UCSD-AML1 (cell line): Measurements from ENCODE around the gene FRY.
"Not testable (repeated sequence)": the region's sequence is repeated elsewhere in the genome, so short reads cannot be mapped to it uniquely, and the experiment has no call there.

Source experiments
- DNase-seq: peaks from one replicate; lab custom pipeline; 2025; ENCODE audit not compliant: unreplicated experiment; lab: John Stamatoyannopoulos, UW

Gene FRY

DNA sequence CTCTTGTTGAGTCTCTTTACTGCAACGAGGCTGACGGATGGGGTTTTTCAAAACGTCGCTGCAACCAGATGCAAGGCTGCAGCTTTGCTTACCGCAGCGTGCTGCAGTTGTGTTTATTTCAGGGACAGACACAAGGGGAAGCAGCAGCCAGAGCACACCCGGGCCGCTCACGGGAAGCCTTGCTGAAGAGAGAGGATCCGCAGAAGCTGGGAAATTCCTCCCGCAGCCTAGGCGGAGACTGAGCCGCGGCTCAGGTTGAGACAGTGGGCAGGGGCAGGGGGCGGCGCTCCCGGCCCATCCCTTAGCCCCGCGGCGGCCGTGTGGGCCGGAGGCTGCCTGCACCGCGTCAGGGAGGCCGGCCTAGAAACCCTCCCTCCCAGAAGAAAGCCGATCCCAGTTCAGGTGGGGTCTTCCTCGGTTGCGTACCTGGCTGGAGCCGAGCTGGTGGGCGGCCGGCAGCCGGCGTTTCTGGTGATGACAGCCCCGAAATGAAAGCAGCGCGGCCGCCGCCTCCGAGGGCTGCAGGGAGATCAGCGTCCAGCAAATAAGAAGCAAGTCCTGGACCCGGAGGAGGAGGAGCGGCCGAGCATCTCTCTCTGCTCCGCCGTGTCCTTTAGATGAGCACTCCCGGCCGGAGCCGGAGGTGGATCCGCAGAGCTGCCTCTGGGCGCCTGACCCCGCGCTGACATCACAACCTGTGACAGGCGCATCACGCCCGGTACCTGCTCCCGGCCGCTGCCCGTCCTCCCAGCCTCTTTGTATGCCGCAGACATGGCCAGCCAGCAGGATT lies at the start of gene FRY:
Gene FRY (plus strand): TSS at position 750 of the 790 bp plus-strand sequence. CDS start 22 bp downstream, at position 772.
- peak; percentile 69 for DNase-seq

DNA sequence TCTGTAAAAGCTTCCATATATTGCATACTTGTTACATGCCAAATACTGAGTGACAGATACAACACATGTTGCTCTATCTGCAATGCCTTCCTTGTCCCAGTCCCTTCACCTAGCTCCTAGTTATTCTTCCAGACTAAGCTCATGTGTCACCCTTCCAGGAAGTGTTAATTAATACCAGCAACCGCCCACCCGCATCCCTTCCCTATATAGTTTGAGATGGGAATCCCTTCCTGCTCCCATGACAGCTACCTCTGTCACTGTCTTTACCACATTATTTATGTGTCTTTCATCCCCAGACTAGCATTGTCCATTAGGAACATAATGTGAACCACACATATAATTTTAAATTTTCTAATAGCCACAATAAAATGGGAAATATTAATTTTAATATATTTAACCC lies 49.5 kb upstream of the FRY start:
- no peak for DNase-seq

DNA sequence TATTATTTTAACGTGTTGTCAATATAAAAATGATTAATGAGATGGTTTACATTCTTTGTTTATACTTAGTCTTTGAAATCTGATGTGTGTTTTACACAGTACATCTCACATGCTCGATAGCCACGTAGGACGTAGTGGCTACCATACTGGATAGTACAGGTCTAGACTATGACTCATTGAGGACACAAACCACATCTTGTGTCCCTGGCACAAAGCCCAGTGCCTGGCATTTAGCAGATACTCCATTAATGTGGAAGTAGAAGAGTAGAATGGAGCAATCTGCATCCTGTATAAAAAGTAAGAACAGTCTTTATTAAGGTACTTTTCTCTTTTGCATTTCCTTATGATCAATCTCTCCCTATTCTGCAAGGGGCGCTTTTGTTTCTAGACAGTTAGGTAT lies 49.0 kb upstream of the FRY start:
- peak; percentile 44 for DNase-seq

DNA sequence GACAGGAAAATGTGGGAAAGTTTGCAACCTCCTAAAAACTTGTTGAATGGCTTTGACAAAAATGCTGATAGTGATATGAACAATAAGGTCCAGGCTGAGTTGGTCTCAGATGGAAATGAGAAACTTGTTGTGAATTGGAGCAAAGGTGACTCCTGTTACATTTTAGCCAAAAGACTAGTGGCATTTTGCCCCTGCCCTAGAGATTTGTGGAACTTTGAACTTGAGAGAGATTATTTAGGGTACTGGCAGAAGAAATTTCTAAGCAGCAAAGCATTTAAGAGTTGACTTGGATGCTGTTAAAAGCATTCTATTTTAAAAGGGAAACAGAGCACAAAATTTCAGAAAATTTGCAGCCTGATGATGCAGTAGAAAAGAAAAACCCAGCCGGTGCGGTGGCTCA lies 47.9 kb upstream of the FRY start:
- DNase-seq = not testable (repeated sequence)

DNA sequence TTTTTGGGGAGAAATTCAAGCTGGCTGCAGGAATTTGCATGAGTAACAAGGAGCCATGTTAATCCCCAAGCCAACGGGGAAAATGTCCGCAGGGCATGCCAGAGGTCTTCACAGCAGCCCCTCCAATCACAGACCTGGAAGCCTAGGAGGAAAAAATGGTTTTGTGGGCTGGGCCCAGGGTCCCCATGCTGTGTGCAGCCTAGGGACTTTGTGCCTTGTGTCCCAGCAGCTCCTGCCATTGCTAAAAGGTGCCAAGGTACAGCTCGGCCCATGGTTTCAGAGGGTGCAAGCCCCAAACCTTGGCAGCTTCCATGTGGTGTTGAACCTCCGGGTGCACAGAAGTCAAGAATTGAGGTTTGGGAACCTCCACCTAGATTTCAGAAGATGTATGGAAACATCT lies 47.2 kb upstream of the FRY start:
- not testable (repeated sequence) for DNase-seq

DNA sequence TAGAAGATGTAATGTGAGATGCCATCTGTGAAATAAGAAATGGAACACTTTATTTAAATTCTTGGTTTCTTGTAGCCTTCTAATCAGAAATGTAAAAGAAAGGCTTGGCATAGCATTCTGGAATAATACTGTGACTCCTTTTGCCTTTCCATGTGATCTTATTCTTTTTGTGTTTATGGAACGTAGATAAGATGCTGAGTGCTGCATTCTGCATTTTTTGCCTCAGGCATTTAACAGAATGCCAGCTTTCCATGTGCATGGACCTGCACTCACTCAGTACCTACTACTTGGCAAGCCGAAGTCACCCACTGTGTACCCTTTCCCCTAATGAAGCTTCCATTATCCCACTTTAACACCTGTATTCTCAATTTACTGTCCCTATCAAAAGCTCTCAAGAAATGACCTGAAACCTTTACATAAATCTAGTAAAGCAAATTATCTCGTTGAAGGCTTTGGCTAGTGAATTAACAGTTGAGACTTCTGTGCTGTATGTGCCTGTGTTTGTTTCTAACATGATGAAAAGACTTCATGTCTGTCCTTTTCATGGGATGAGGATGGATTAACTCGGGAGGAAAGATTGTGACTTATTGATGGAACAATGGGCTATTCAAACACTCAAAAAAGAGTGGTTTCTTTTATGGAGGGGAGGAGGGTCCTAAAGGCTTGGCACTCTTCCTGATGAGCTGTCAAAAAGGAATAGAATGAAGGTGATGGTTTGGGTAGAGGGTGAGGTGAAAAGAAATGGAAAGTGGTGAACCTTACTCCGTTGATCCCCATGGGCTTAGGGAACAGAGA lies 44.7 kb upstream of the FRY start:
- no peak for DNase-seq

DNA sequence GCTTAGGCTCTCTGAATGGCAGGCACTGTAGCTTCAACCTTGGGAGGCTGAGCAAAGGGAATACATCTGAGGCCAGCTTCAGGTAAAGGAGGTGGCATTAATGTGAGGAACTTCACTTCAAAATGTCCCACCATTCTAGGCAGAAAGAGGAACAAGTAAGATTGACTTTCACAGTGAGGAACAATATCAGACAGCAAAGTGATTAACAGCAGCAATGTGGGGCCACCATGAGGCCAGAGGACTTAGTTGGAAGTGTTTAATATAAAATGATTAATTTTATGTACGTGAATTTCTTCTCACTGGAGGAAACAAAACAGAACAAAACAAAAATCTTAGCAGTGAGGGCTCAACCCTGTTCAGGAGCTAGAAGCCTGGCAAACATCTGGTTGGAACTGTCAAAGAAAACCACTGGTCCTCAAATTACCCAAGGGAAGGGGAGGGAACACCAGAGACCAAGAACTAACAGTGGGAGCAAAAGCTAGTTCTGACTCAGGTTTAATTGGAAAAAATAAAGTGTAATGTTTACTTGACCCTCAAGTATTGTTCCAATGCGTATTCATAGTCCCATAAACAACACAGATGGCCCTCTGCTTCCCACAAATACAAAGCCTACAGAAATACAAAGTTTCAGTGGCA lies 43.9 kb upstream of the FRY start:
- no peak for DNase-seq

DNA sequence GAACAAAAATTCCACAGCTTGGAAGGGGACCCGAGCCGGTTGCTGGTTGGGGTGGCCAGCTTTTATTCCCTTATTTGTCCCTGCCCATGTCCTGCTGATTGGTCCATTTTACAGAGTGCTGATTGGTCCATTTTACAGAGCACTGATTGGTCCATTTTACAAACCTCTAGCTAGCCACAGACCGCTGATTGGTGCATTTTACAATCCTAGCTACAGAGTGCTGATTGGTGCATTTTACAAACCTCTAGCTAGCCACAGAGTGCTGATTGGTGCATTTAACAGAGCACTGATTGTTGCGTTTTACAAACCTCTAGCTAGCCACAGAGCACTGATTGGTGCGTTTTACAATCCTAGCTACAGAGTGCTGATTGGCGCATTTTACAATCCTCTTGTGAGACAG lies 37.2 kb upstream of the FRY start:
- DNase-seq = not testable (repeated sequence)

DNA sequence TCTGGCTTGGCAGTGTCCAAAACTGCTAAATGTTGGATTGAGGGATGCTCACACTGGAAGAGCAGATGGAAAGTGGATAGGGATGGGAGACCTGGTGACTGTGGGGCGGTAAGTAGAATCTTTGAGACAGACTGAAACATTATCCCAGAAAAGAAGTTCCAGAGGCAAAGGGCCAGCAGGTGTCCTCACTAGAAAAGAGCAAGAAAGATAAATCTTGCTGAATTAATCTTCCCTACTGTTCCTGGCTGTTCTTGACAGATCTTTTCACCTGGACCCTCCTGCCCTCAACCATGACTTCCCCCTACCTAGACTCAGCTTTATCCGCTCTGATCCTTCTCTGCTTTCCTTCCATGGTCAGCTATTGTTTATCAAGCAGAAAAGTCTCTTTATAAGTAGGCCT lies 35.0 kb upstream of the FRY start:
- no peak for DNase-seq

DNA sequence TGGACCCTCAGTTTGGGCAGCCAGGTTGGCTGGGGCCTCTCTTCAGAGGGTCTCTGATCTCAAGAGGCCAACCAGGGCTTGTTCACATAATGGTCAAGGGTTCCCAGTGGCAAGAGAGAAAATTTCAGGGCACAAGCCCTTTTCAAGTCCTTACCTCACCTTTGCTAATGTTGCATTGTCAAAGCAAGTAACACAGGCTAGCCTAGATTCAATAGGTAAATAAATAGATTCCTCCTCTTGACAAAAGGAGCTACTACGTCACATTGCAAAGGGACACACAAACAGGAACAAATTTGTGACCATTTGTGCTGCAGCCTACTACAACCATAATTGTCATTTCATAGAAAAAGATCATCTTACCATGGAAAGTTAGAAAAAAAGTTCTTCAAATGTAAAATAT lies 33.9 kb upstream of the FRY start:
- no peak for DNase-seq

DNA sequence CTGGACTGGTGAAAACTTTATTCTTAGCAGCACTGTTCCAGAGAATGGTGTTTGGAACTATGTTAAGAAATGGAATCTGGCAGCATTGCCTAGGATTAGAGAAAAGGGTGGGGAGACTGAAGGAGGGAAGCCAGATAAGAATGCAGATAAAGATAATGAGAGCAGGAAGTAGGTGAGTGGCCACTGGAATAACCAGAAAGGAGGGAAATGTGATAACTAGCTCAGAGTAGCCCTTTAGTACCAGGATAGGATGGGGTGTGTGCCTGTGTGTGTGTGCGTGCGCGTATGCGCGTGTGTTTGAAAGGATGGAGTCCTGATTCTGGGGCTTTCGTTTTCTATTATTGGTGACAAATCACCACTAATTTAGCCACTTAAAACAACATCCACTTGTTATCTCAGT lies 33.4 kb upstream of the FRY start:
- DNase-seq = no peak

DNA sequence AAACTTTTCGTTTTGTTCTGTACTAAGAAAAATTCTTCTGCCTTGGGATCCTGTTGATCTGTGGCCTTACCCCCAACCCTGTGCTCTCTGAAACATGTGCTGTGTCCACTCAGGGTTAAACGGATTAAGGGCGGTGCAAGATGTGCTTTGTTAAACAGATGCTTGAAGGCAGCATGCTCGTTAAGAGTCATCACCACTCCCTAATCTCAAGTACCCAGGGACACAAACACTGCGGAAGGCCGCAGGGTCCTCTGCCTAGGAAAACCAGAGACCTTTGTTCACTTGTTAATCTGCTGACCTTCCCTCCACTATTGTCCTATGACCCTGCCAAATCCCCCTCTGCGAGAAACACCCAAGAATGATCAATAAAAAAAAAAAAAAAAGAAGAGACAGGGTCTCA lies 30.8 kb upstream of the FRY start:
- DNase-seq = not testable (repeated sequence)

DNA sequence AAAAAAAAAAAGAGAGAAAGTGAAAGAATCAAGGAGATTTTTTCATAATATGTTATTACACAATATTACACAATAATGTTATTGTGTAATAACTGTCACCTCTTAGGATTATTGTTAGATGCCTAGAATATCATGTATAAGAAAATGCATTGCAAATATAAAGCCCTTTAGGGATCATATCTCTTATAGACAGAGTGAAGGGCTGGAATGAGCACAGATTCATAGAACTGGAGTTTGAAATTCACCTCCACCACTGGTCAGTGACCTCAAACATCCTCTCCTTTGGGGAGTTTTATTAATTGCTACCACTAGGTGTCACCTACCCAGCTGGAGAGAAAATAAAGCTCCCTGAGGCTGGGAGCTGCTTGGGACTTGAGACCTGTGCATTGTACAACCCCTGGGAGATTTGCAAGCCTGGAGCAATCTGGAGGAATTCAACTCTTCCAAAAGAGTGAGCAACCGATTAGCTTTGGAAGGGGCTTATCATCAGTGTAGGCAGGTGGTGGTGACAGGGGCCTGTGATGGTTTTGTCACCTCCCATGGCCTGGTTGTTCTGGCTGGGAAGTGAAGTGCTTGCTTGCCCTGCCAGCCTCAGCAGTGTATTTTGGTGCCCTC lies 30.3 kb upstream of the FRY start:
- DNase-seq = peak; percentile 17

DNA sequence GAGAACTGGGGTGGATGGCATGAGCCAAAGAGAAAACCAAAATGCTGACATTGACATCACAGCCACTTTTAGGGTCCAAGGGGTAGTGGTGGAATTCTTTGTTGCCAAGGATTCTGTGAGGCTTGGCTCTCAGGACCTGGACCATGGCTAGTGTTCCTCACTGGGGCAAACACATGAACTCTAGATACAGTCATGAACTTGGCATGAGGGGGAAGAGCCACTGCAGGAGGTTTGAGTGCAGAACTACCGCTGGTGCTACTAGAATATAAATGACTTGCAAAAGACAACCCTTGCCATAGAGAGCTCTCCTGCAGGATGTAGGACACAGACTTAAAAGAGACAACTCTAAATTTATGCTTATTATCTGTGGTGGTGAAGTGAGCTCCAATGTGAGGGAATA lies 29.8 kb upstream of the FRY start:
- DNase-seq = no peak

DNA sequence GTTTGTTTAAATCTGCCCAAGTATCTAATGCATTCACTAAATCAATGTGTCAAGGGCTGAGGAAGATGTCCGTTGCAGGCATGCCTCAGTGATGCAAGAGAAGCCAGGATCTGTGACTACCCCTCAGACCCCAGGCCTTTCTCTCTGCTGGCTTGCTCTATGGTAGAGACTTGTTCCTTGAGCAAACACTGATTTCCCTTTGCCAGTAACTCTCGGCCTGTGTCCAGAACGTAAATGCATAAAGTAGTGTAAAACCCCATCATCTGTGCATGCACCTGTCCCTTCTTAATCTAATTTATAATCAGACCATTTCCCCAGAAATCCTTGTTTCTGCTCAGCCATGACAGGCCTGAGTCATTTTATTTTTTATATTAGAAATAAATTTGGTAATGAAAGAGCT lies 28.7 kb upstream of the FRY start:
- no peak for DNase-seq

DNA sequence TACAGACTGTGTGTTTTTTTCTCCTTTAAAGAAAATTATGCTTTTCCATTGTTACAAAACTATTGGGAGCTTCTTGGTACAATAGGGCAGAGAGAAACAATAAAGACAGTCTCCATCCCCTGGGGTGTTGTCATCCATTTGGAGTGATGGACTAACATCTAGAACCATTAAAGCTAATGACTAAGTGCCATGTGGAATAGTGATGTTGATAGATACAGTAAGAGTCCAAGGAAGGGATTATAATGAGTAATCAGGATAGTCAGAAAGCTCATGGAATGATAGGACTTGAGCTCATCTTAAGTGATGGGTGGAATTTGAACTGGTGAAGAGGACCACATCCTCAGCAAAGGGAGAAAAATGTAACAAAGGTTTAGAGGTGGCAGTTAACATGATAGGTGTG lies 24.1 kb upstream of the FRY start:
- no peak for DNase-seq

DNA sequence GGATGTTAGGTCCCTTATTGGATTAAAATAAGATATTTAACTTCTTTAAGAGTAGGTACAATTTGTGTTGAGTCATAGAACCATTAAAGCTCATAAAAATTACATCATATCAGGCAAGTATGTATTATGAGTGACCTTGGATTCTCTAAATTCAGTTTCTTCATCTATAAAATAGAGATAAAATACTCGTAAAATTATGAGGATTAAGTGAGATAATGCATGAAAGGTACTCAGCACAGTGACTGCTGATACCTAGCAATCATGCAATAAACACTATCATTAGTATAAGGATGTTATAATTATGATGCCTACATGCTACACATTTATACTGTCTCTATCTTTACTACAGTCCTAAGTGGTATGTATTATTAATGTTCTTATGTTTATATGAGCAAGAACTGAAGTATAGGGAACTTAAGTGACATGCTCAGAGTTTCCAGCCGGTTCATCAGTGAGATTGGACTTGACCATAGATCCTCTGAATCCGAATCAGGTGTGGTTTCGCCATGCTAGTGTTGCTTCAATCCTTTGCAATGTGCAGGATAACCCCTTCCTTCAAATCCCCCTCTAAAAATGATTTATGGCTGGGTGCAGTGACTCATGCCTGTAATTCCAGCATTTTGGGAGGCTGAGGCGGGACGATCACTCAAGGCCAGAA lies 22.9 kb upstream of the FRY start:
- DNase-seq = no peak

DNA sequence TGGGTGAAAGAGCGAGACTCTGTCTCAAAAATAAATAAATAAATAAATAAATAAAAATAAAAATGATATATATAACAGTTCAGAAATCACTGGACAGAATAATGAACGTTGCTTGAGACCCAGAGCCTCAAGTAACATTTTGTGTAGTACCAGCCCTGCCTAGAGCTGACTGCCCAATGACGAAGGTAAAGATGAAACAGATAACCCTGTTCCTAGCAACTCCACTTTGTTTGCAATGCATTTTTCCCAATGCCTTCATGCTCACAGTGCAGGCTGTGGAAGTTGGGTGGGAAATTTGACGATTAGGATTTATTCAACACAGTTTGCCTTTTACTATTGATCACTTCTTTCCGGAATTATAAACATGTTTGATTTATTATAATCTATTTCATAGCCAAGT lies 22.2 kb upstream of the FRY start:
- no peak for DNase-seq

DNA sequence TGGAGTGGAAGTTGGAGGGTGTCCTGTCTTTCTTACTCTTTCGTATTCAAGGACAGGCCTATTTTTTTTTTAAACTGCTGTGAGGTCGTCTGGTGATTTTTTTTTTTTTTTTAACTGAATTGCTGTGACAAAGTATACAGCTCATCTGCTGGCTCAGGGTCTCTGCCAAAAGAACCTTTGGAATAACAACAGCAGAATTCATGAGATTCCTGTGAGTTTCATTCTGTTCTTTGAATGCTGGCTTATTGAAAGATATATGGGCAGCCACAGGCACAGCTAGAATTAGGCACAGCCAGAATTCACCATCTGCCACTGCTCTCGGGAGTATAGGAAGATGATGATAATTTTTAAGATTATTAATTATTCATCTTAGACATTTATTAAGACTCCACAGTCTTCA lies 21.4 kb upstream of the FRY start:
- no peak for DNase-seq

DNA sequence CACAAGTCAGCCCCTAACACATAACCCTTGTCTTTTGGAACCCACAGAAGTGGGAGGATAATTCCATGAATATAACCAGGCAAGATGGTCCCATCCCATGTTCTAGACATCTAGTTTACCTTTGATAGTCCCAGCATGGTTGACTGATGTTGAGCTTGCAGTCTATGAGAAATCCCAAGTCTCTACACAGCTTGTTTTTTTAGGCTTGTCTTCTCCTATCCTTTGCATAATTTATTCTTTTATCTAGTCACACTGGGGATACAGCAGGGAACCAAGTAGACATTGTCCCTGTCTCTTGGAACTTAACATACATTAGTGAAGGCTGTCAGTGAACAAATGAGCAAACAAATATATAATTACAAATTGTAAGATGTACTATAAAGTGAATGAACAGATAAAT lies 19.6 kb upstream of the FRY start:
- no peak for DNase-seq

DNA sequence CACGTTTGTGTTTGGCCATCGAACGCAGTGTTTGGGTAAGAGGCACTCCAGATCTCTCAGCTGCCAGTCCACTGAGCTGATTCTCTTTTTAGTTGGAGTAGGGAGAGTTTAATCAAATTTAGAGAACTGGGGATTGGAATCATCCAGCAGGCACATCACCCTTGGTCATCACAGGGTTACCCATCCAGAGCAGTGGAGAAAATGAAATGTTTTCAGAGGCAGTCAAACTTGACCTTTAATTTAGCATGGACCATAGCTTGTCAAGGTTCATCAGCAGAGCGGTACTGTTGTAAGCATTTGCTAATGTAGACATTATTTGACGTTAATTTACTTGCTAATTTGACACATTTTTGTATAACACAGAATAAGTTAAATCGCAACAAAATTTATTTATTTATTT lies 18.4 kb upstream of the FRY start:
- DNase-seq = no peak
